IMR-90 (cell line): ENCODE measurements around the gene SLC6A3.

Source experiments
- BHLHE40 ChIP-seq: fragments of 150-350 bp; IDR thresholded peaks from 2 replicates; pipeline ENCODE4 v1.6.1; 2016; ENCODE audit warnings: mild to moderate bottlenecking, low read depth, low read length
- CTCF ChIP-seq: conservative IDR thresholded peaks from 2 replicates; pipeline ENCODE4 v1.5.1; 2012; ENCODE audit warnings: mild to moderate bottlenecking, low read depth, low read length, improper control_type of control experiment
- ELK1 ChIP-seq: fragments of 150-350 bp; IDR thresholded peaks from 2 replicates; pipeline ENCODE4 v1.6.1; 2016; ENCODE audit warnings: low read depth, mild to moderate bottlenecking, low read length, moderate library complexity, borderline replicate concordance
- MAFK ChIP-seq: IDR thresholded peaks from 2 replicates; pipeline ENCODE4 v1.6.1; 2012; ENCODE audit warnings: low read depth, low read length, improper control_type of control experiment
- MXI1 ChIP-seq: IDR thresholded peaks from 2 replicates; pipeline ENCODE4 v1.6.1; 2012; ENCODE audit warnings: low read depth, mild to moderate bottlenecking, low read length, moderate library complexity, borderline replicate concordance
- POLR2A ChIP-seq: IDR thresholded peaks from 2 replicates; pipeline ENCODE4 v1.6.1; 2012; ENCODE audit warnings: mild to moderate bottlenecking, low read depth, low read length
- RAD21 ChIP-seq: IDR thresholded peaks from 2 replicates; pipeline ENCODE4 v1.6.1; 2012; ENCODE audit warnings: low read length, improper control_type of control experiment
- RCOR1 ChIP-seq: IDR thresholded peaks from 2 replicates; pipeline ENCODE4 v1.6.1; 2012; ENCODE audit warnings: mild to moderate bottlenecking, low read length, improper control_type of control experiment; ENCODE audit not compliant: insufficient replicate concordance
- RFX5 ChIP-seq: IDR thresholded peaks from 2 replicates; pipeline ENCODE4 v1.8.0; 2012; ENCODE audit warnings: low read depth, mild to moderate bottlenecking, low read length, moderate library complexity
- SMC3 ChIP-seq: fragments of 150-350 bp; IDR thresholded peaks from 2 replicates; pipeline ENCODE4 v1.6.1; 2016; ENCODE audit warnings: low read depth, mild to moderate bottlenecking, antibody characterized with exemption, low read length, moderate library complexity
- USF2 ChIP-seq: fragments of 150-350 bp; IDR thresholded peaks from 2 replicates; pipeline ENCODE4 v1.6.1; 2017; ENCODE audit warnings: mild to moderate bottlenecking, antibody characterized with exemption, low read length, low read depth

- no peak for TF ChIP-seq CTCF
- TF ChIP-seq POLR2A, result no peak
- TF ChIP-seq RCOR1, result no peak
- TF ChIP-seq RFX5, result no peak
- no peak for TF ChIP-seq BHLHE40
- no peak for TF ChIP-seq ELK1
- no peak for TF ChIP-seq MAFK
- TF ChIP-seq RAD21, result no peak
- no peak for TF ChIP-seq MXI1
- TF ChIP-seq SMC3, result no peak
- no peak for TF ChIP-seq USF2
Observed at GRCh38 chr5:1493413-1493812, 48.2 kb upstream of the SLC6A3 start.
